Measurements from ENCODE around the gene IRF1.

The IRF1 gene

GRCh38 chr5:132435447-132435846, 55.1 kb downstream of the IRF1 start:
- no peak for DNase-seq

- DNase-seq, result no peak
Observed at GRCh38 chr5:132434416-132435286, 55.9 kb downstream of the IRF1 start.

- DNase-seq, result no peak
Observed at GRCh38 chr5:132433141-132433540, 57.4 kb downstream of the IRF1 start.

GRCh38 chr5:132431632-132432031, 58.9 kb downstream of the IRF1 start:
- DNase-seq, result no peak

Measured in NCI-H2171 (cell line).